Subcutaneous adipose tissue (tissue), 4 donors: ENCODE data around the gene DNMBP. TPM values are rescaled to one million over a fixed set of nuclear protein-coding genes. Genes with fewer than 3 reads are reported as not detected.

Experiments
- total RNA-seq, 4 donors: library from RNA; depleted of rRNA; stranded (reverse); fragments of >200 nt; gene quantifications; one replicate each; pipeline ENCODE4 v1.1.0, GENCODE V29; 2016
- TF ChIP-seq, protein P1 (sequence below): fragments of 450-650 bp; IDR thresholded peaks from one replicate; pipeline ENCODE4 v1.5.1; 2016; ENCODE audit warnings: low read depth, mild to moderate bottlenecking, control low read depth, antibody characterized with exemption, moderate library complexity

Gene DNMBP
- total RNA-seq, 4 donors from 2014 or later: 20.9 to 23.3 (median 21.5) TPM

DNA sequence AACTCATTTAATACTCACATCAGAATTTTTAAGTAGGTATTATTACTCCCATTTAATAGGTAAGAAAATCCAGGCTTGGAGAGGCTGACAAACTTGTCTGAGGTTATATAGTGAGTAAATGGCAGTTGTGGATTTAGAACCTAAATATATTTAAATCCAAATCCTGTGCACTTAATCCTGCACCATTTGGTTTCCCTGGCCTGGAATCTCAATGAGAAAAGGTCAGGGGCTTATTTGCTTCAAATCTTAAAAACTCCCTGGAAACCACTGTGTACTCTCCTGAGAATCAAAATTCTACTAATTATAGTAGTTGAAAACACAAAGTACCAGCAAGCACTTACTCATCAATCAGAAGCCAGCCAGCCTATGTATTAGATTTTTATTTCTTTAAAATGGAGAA is 97.7 kb downstream of the DNMBP start:
- TF ChIP-seq, protein P1, sequence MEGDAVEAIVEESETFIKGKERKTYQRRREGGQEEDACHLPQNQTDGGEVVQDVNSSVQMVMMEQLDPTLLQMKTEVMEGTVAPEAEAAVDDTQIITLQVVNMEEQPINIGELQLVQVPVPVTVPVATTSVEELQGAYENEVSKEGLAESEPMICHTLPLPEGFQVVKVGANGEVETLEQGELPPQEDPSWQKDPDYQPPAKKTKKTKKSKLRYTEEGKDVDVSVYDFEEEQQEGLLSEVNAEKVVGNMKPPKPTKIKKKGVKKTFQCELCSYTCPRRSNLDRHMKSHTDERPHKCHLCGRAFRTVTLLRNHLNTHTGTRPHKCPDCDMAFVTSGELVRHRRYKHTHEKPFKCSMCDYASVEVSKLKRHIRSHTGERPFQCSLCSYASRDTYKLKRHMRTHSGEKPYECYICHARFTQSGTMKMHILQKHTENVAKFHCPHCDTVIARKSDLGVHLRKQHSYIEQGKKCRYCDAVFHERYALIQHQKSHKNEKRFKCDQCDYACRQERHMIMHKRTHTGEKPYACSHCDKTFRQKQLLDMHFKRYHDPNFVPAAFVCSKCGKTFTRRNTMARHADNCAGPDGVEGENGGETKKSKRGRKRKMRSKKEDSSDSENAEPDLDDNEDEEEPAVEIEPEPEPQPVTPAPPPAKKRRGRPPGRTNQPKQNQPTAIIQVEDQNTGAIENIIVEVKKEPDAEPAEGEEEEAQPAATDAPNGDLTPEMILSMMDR: no peak

DNA sequence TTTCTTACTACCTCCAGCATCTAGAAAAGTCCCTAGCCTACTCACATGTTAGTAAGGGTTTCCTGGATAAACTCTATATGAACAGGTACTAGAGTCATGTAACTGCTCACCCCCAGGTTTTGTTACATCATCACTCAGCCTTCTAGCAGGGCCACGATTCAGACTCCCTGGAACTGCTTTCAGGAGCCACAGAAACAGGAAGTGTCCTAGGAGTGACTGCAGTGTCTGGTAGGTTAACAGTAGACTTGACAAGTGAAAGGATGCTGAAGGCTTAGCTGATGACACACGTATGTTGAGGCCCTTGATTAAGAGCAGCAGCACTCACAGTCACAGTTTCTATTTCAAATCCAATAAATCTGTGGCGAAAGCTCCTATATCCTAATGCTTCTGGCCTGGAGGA is 101.2 kb downstream of the DNMBP start:
- TF ChIP-seq, protein P1: no peak

DNA sequence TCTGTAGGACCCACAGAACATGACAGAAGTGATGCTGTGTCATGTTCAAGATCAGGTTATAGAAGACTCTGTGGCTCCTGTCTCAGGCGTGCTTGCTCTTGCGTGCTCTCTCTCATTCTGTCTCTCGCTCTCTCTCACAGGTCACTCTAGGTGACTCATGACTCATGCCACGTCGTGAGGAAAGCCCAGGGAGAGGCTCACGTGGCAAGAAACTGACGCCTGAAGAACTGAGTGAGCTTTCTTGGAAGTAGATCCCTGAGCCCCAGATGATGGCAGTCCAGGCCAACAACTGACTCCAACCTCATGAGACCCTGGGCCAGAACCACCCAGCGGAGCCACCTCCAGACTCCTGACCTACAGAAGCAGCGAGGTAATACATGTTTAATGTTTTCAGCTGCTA is 103.3 kb downstream of the DNMBP start:
- TF ChIP-seq, protein P1: no peak

DNA sequence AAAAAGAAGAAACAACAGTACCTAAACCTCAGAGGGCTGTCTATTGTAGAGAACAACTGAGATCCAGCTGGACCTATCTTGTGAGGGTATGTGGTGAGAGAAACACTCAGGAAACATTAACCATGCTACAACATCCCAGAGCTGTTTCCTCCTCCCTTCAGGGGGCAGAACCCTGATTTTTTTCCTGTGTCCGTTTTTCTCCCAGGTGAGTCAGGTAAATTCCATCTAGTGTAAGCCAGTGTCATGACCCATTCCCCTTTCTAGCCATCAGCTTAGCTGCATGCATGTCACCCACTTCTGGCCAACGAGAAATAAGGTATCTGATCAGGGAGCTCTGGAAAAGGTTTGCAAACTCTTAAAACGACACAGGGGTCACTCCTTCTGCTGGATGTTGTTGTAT is 103.8 kb downstream of the DNMBP start:
- TF ChIP-seq, protein P1: no peak

DNA sequence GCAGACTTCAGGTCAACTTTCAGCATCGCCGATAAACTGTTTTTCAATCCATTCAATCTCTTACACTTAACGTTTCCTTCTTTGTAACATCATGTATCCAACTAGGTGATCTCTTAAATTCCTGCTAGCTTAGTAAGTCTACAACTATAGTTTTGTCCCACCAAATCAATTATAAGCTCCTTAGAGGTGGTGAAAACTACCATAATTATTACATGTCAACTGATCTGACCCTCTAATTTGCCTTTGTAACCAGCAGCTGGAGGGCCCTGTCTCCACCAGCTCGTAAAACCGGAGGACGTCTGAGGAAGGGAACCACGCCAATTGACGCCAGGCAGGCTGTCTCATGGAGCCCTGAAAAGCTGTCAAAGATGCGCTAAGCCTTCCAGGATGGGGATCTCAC is 113.9 kb downstream of the DNMBP start:
- TF ChIP-seq, protein P1: no peak

DNA sequence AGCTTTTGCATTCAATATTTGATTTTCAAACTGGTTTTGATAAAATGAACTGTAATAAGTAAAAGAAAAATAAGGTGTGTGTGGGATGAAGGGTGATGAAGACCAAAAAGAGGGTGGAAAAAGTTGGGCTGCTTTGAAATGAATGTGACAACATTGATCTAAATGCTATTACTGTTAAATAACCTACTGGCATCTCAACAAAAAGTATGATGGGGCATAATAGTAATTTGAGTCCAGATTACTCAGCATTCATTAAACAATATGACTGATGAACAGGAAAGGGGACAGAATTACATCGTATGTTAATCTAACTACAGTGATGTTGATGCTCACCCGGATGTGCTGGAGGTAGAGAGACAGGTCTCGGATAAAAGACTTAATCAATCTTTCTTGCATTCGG is 115.1 kb downstream of the DNMBP start:
- TF ChIP-seq, protein P1: no peak

DNA sequence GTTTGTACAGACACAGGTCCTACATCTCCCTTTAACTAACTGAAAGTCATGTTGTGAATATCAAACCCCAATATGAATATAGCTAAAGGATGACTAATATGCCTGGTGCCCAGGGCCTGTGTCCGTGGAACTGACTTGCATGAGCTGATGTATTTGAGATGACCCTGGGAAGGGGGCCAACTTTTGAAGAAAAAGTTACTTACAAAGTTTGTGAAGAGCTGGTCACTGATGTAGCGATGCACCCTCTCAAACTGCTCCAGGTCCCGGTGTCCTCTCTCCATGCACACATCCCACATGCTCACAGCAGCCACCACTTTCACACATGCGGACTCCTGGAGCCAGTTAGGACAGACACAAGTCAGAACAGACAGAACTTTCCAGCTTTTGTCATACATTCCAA is 121.1 kb downstream of the DNMBP start:
- TF ChIP-seq, protein P1: no peak
